ENCODE results near the gene LYVE1. TPM values are rescaled to one million over a fixed set of nuclear protein-coding genes. Genes with fewer than 3 reads are reported as not detected.

LYVE1 gene
- total RNA-seq, 1 experiment from 2014 or later, result not detected

Other genes starting within 250 kb of the LYVE1 start
- 0.54 and 1.8 TPM in 2 replicates for gene AMPD3, start 113.4 kb downstream of the LYVE1 start, total RNA-seq (2014; rRNA removed; shearing (Covaris generic))
- 24.2 and 27.7 TPM in 2 replicates for gene RNF141, start 27.5 kb downstream of the LYVE1 start, total RNA-seq (2014; rRNA removed; shearing (Covaris generic))
- gene IRAG1, start 125.1 kb upstream of the LYVE1 start, total RNA-seq (2014; rRNA removed; shearing (Covaris generic)), result 3.9 and 4.1 TPM in 2 replicates
- gene CTR9, start 182.6 kb upstream of the LYVE1 start, total RNA-seq (2014; rRNA removed; shearing (Covaris generic)), result 16.7 and 34.0 TPM in 2 replicates
- 592 and 772 TPM in 2 replicates for gene EIF4G2, start 240.3 kb upstream of the LYVE1 start, total RNA-seq (2014; rRNA removed; shearing (Covaris generic))